K562 (cell line): ENCODE measurements around the gene RNF166. TPM values are rescaled to one million over a fixed set of nuclear protein-coding genes. Genes with fewer than 3 reads are reported as not detected.
A peak's percentile ranks its signal among the peaks of the same experiment; 100 is the strongest.

ENCODE experiments used
- ATAC-seq: fragments of 200-7000 bp; cut with Tn5 transposase; 3 replicates; pipeline ENCODE4 v1.9.1; 2020; ENCODE audit warnings: moderate library complexity
- BruUV-seq: library from RNA; stranded (reverse); fragments of 400-500 nt; replicated peaks from 2 replicates; lab custom pipeline; 2021; lab: Mats Ljungman, UMichigan
- CTCF ChIA-PET: fragments of 300-600 bp; formaldehyde crosslinking; extraction: SDS; loops from one replicate; lab custom pipeline; 2021; ENCODE audit warnings: low intra/inter-chr PET ratio; lab: Yijun Ruan, JAX
- POLR2A ChIA-PET: fragments of 300-600, 350-650 bp; sonication (Branson Sonifier 250); formaldehyde crosslinking; extraction: SDS; loops from one replicate; lab custom pipeline; 2021; ENCODE audit warnings: antibody characterized with exemption, inconsistent platforms; lab: Yijun Ruan, JAX
- DNase-seq, 4 experiments: peaks; one replicate each; pipeline versions ENCODE4 v3.0.0 to v3.0.0-alpha.2; 2011 to 2018; ENCODE audit warnings: low spot score in 3 of 4, mixed read lengths in 3 of 4; ENCODE audit errors: extremely low read depth in 1 of 4
- FAIRE-seq: peaks from 2 replicates; lab custom pipeline; 2011; peaks lifted over from hg19 to GRCh38; lab: Jason Lieb, UNC
- H2AFZ ChIP-seq: 2 replicates; pipeline ENCODE4 v1.6.0; 2011; ENCODE audit warnings: low read depth, low read length, control low read depth, inconsistent platforms
- H3K27ac ChIP-seq: fragments of 200-600 bp; 3 replicates; pipeline ENCODE4 v1.8.0; 2011; ENCODE audit warnings: low read depth, mild to moderate bottlenecking, control low read depth, inconsistent platforms, low read length, moderate library complexity, mixed read lengths; ENCODE audit errors: extremely low read depth
- H3K27me3 ChIP-seq, 2 experiments: fragments of 300-600 bp in 1 of 2; 2 replicates in 1 of 2; 3 replicates in 1 of 2; pipeline versions ENCODE4 v1.6.0 to v1.8.0; 2011; ENCODE audit warnings: inconsistent platforms in 2 of 2, low read length in 2 of 2, mild to moderate bottlenecking in 1 of 2, mixed read lengths in 1 of 2, moderate library complexity in 1 of 2; ENCODE audit not compliant: control insufficient read depth in 2 of 2, insufficient read depth in 2 of 2
- H3K36me3 ChIP-seq: fragments of 300-600 bp; 3 replicates; pipeline ENCODE4 v1.8.0; 2011; ENCODE audit warnings: mild to moderate bottlenecking, low read length, inconsistent platforms; ENCODE audit not compliant: control insufficient read depth, insufficient read depth
- H3K4me1 ChIP-seq, 2 experiments: fragments of 200-600 bp in 1 of 2; replicated peaks in 1 of 2; 2 replicates in 1 of 2; 3 replicates in 1 of 2; pipeline versions ENCODE4 v1.5.1 to v1.8.0; 2011; ENCODE audit warnings: inconsistent platforms in 2 of 2, low read length in 2 of 2, mild to moderate bottlenecking in 1 of 2, mixed read lengths in 1 of 2, moderate library complexity in 1 of 2; ENCODE audit not compliant: control insufficient read depth in 2 of 2, insufficient read depth in 2 of 2
- H3K4me2 ChIP-seq: 2 replicates; pipeline ENCODE4 v1.6.1; 2011; ENCODE audit warnings: low read length, control low read depth, inconsistent platforms, mixed read lengths; ENCODE audit not compliant: insufficient read depth
- H3K4me3 ChIP-seq: fragments of 200-600 bp; sonication (generic), shearing (Covaris generic); 2 replicates; pipeline ENCODE4 v1.5.1; 2016; ENCODE audit warnings: control low read depth, inconsistent platforms
- H3K79me2 ChIP-seq: fragments of 200-600 bp; 3 replicates; pipeline ENCODE4 v1.8.0; 2011; ENCODE audit warnings: low read length, inconsistent platforms; ENCODE audit not compliant: control insufficient read depth, insufficient read depth
- H3K9ac ChIP-seq, 2 experiments: 2 replicates each; pipeline versions ENCODE4 v1.6.0 to v1.6.1; 2011; ENCODE audit warnings: low read depth in 2 of 2, low read length in 2 of 2, control low read depth in 1 of 2, inconsistent platforms in 1 of 2, mild to moderate bottlenecking in 1 of 2, mixed read lengths in 1 of 2; ENCODE audit not compliant: insufficient read depth in 1 of 2
- H3K9me1 ChIP-seq: one replicate; pipeline ENCODE4 v1.6.0; 2011; ENCODE audit warnings: inconsistent platforms, mild to moderate bottlenecking, low read length, moderate library complexity; ENCODE audit not compliant: control insufficient read depth, insufficient read depth
- H3K9me3 ChIP-seq: replicated peaks from 2 replicates; pipeline ENCODE4 v1.5.1; 2011; ENCODE audit warnings: low read depth, low read length, inconsistent platforms; ENCODE audit not compliant: control insufficient read depth, insufficient read depth
- H4K20me1 ChIP-seq: replicated peaks from 2 replicates; pipeline ENCODE4 v1.6.1; 2011; ENCODE audit warnings: low read length, inconsistent platforms, mixed read lengths; ENCODE audit not compliant: control insufficient read depth, insufficient read depth
- ESRRA ChIP-seq: fragments of 450-650 bp; IDR thresholded peaks from 2 replicates; pipeline ENCODE4 v1.6.1; 2014; ENCODE audit warnings: low read depth, mild to moderate bottlenecking, moderate library complexity, borderline replicate concordance
- POLR2A ChIP-seq: fragments of 450-650 bp; conservative IDR thresholded peaks from 2 replicates; pipeline ENCODE4 v1.6.1; 2016
- POLR2G ChIP-seq: fragments of 200-400 bp; formaldehyde crosslinking; IDR thresholded peaks from 2 replicates; pipeline ENCODE4 v1.6.1; 2017; ENCODE audit warnings: low read depth, mild to moderate bottlenecking, antibody characterized with exemption, low read length, moderate library complexity
- RBM22 ChIP-seq: fragments of 200-400 bp; formaldehyde crosslinking; IDR thresholded peaks from 2 replicates; pipeline ENCODE4 v1.6.1; 2018; ENCODE audit warnings: low read length, low read depth; ENCODE audit not compliant: poor library complexity, severe bottlenecking
- USF2 ChIP-seq: sonication (generic); formaldehyde crosslinking; IDR thresholded peaks from 2 replicates; pipeline ENCODE4 v1.5.0; 2020; ENCODE audit warnings: missing genetic modification reagents
- WGBS: fragments of 100-300 bp; shearing (Covaris generic); methylation state at CpG from one replicate; pipeline ENCODE4 v1.1.6; 2016; ENCODE audit warnings: low coverage, mixed read lengths; ENCODE audit not compliant: insufficient coverage; ENCODE audit errors: missing lambda C conversion rate; 5-methylcytosine and 5-hydroxymethylcytosine counted together
- in situ Hi-C: fragments of 300-500 bp; cut with MboI; formaldehyde crosslinking; loops from 4 replicates; pipeline ENCODE4 v1.15.0; 2018; ENCODE audit warnings: inconsistent platforms, mixed read lengths
- intact Hi-C: fragments of 100-400 bp; cut with micrococcal nuclease; formaldehyde crosslinking; loops from 2 replicates; pipeline ENCODE4 v1.14.2; 2022
- polyA plus RNA-seq, 8 experiments: library from polyadenylated mRNA; depleted of rRNA in 4 of 8; stranded (reverse) in 5 of 8; unstranded in 3 of 8; fragments of >200 nt; fragmentation: Nextera tagmentation in 2 of 8; fragmentation: Illumina TruSeq in 1 of 8; extraction: Ambion mirVana in 2 of 8; extraction: Trizol in 1 of 8; gene quantifications; 2 replicates each; pipeline versions ENCODE4 v1.2.1 to v1.2.3, GENCODE V29; 2011 to 2014; ENCODE audit warnings: inconsistent platforms in 1 of 8, missing spikeins in 1 of 8
- total RNA-seq, 7 experiments: library from RNA; depleted of rRNA in 6 of 7; stranded (reverse); fragments of >200 nt in 6 of 7; fragmentation: Illumina TruSeq in 2 of 7; extraction: Trizol in 2 of 7; gene quantifications; 2 replicates each; pipeline versions ENCODE4 v1.2.1 to v1.2.3, GENCODE V29; 2011 to 2021; ENCODE audit warnings: low replicate concordance in 1 of 7

Gene RNF166
- total and polyA plus RNA-seq, 9 of the 15 experiments (the other 6 are each of a cell fraction or from before 2014, with no cell fraction given): 0.56 to 60.3 (median 19.5) TPM

GRCh38 chr16:88736496-88736895 lies 30.3 kb upstream of the RNF166 start:
- Histone ChIP-seq H3K36me3 (peaks cover 99% of the 10 kb centered on the region), H3K27me3 (no peaks in the 10 kb centered on the region), H3K79me2 (peaks cover 7% of the 10 kb centered on the region; the same call in 2 of the 3 replicates), H3K9me3 (no peaks in the 10 kb centered on the region), H4K20me1 (peaks cover 8% of the 10 kb centered on the region), H3K9me1 (no peaks in the 10 kb centered on the region), H3K4me3 (no peak overlapping the region), H2AFZ (no peak overlapping the region)
- intact Hi-C loops: loop anchor here (2.0 kb wide), 1 partner anchor 48 kb away; the partner anchor contains the start of gene PIEZO1
- no peak for TF ChIP-seq ESRRA
- peak; percentile 80 for TF ChIP-seq RBM22
- TF ChIP-seq POLR2G: peak; percentile 61
- TF ChIP-seq, all 486 proteins: peak for 2
- ChIA-PET CTCF (interaction anchor here (0.6 to 3.1 kb wide), 8 partner anchors 45 to 480 kb away, joined by 3 to 51 read pairs (median 6); partner anchors contain the start of genes APRT and PIEZO1), POLR2A (interaction anchor here (1.3 to 1.7 kb wide), 6 partner anchors 10 to 73 kb away, joined by 4 to 17 read pairs (median 5); no protein-coding TSS in a partner anchor)
- WGBS: 96% methylated on average over 15 of the region's 21 CpGs
- no TSS peak for BruUV-seq
- Histone ChIP-seq H3K27ac (no peak overlapping the region), H3K9ac (no peak overlapping the region), H3K4me2 (no peak overlapping the region), H3K4me1 (peaks cover 0 to 94% of the 10 kb centered on the region in 2 experiments; a peak in 3 of 5 replicates)
- FAIRE-seq (no peak), ATAC-seq (no peak), DNase-seq (no peak)
- in situ Hi-C loops: no loop called here

GRCh38 chr16:88736088-88736487 lies 29.9 kb upstream of the RNF166 start:
- Histone ChIP-seq H3K27ac (no peak overlapping the region), H2AFZ (no peak overlapping the region), H3K9ac (peak overlapping the region in 1 of 2 experiments; percentile 43; a peak in 1 of 4 replicates), H3K4me3 (no peak overlapping the region), H3K36me3 (peaks cover 99% of the 10 kb centered on the region), H3K9me3 (no peaks in the 10 kb centered on the region), H3K4me2 (no peak overlapping the region), H3K9me1 (no peaks in the 10 kb centered on the region), H4K20me1 (peaks cover 8% of the 10 kb centered on the region), H3K79me2 (peaks cover 7% of the 10 kb centered on the region; the same call in 2 of the 3 replicates), H3K27me3 (no peaks in the 10 kb centered on the region), H3K4me1 (peaks cover 0 to 95% of the 10 kb centered on the region in 2 experiments; a peak in 3 of 5 replicates)
- peak; percentile 40; the same call in 1 of the 2 replicates for TF ChIP-seq POLR2G
- TF ChIP-seq POLR2A: 0 out of 2 replicates have a peak, but pooled peaks have one; percentile 9
- TF ChIP-seq USF2: no peak
- in situ Hi-C loops: no loop called here
- ATAC-seq: no peak
- CTCF ChIA-PET: interaction anchor here (0.9 to 2.7 kb wide), 3 partner anchors 76 to 481 kb away, joined by 3 to 21 read pairs (median 4); partner anchors contain the start of gene APRT
- no peak for FAIRE-seq
- BruUV-seq: no TSS peak
- DNase-seq: no peak
- POLR2A ChIA-PET: no interaction called here
- intact Hi-C loops: loop anchor here (2.0 kb wide), 1 partner anchor 49 kb away; the partner anchor contains the start of gene PIEZO1
- WGBS: 92% methylated on average over 17 of the region's 21 CpGs
